NCI-H187 (cell line): ENCODE results near the gene SLC6A11.

Source experiments
- DNase-seq, 2 experiments: peaks; one replicate each; lab custom pipeline; 2025; lab: John Stamatoyannopoulos, UW

Gene SLC6A11

GRCh38 chr3:10981031-10981430 lies 165.0 kb downstream of the SLC6A11 start:
- DNase-seq: no peak

GRCh38 chr3:10981961-10982360 lies 165.9 kb downstream of the SLC6A11 start:
- DNase-seq: no peak

GRCh38 chr3:10982782-10983181 lies 166.8 kb downstream of the SLC6A11 start:
- DNase-seq: no peak

- peak in 1 of 2 experiments; percentile 0 for DNase-seq
Observed at GRCh38 chr3:10983219-10983916, 167.3 kb downstream of the SLC6A11 start.

GRCh38 chr3:10984371-10984896 lies 168.4 kb downstream of the SLC6A11 start:
- DNase-seq: no peak

GRCh38 chr3:10985181-10985580 lies 169.2 kb downstream of the SLC6A11 start:
- no peak for DNase-seq

GRCh38 chr3:10986592-10986991 lies 170.6 kb downstream of the SLC6A11 start:
- no peak for DNase-seq

GRCh38 chr3:10988001-10988665 lies 172.1 kb downstream of the SLC6A11 start:
- no peak for DNase-seq

GRCh38 chr3:10988991-10989484 lies 173.0 kb downstream of the SLC6A11 start:
- no peak for DNase-seq
